Fibroblast of pulmonary artery (primary cell): Measurements from ENCODE around the gene USP24.
"Not testable (repeated sequence)": the region's sequence is repeated elsewhere in the genome, so short reads cannot be mapped to it uniquely, and the experiment has no call there.

Experiments
- DNase-seq: peaks from one replicate; pipeline ENCODE4 v3.0.0-alpha.2; 2010; ENCODE audit warnings: low read depth
- H3K4me3 ChIP-seq: replicated peaks from 2 replicates; pipeline ENCODE4 v1.5.1; 2011; ENCODE audit warnings: low read depth, mild to moderate bottlenecking, control low read depth, low read length, moderate library complexity
- TF ChIP-seq, protein P1 (sequence below): IDR thresholded peaks from 2 replicates; pipeline ENCODE4 v1.5.1; 2011; ENCODE audit warnings: mild to moderate bottlenecking, control low read depth, low read length, inconsistent platforms; ENCODE audit errors: missing control alignments

The USP24 gene

GRCh38 chr1:55232448-55233144 is 17.4 kb upstream of the USP24 start:
- no peak for DNase-seq
- TF ChIP-seq, protein P1, sequence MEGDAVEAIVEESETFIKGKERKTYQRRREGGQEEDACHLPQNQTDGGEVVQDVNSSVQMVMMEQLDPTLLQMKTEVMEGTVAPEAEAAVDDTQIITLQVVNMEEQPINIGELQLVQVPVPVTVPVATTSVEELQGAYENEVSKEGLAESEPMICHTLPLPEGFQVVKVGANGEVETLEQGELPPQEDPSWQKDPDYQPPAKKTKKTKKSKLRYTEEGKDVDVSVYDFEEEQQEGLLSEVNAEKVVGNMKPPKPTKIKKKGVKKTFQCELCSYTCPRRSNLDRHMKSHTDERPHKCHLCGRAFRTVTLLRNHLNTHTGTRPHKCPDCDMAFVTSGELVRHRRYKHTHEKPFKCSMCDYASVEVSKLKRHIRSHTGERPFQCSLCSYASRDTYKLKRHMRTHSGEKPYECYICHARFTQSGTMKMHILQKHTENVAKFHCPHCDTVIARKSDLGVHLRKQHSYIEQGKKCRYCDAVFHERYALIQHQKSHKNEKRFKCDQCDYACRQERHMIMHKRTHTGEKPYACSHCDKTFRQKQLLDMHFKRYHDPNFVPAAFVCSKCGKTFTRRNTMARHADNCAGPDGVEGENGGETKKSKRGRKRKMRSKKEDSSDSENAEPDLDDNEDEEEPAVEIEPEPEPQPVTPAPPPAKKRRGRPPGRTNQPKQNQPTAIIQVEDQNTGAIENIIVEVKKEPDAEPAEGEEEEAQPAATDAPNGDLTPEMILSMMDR = no peak
- H3K4me3 ChIP-seq = no peak overlapping the region

GRCh38 chr1:55231745-55232144 is 16.6 kb upstream of the USP24 start:
- no peak for DNase-seq
- TF ChIP-seq, protein P1 = no peak
- no peak overlapping the region for H3K4me3 ChIP-seq

GRCh38 chr1:55230659-55231058 is 15.5 kb upstream of the USP24 start:
- DNase-seq = no peak
- H3K4me3 ChIP-seq = no peak overlapping the region
- TF ChIP-seq, protein P1 = no peak

- DNase-seq, H3K4me3 ChIP-seq: not testable (repeated sequence)
Measured at GRCh38 chr1:55229726-55230125, 14.6 kb upstream of the USP24 start.

- DNase-seq = no peak
Measured at GRCh38 chr1:55225228-55225627, 10.1 kb upstream of the USP24 start.

GRCh38 chr1:55224729-55225128 is 9.6 kb upstream of the USP24 start:
- TF ChIP-seq, protein P1 = no peak
- no peak for DNase-seq
- no peak overlapping the region for H3K4me3 ChIP-seq

More at GRCh38 chr1:55225228-55225627, 10.1 kb upstream of the USP24 start:
- TF ChIP-seq, protein P1 = no peak
- H3K4me3 ChIP-seq = no peak overlapping the region

DNA sequence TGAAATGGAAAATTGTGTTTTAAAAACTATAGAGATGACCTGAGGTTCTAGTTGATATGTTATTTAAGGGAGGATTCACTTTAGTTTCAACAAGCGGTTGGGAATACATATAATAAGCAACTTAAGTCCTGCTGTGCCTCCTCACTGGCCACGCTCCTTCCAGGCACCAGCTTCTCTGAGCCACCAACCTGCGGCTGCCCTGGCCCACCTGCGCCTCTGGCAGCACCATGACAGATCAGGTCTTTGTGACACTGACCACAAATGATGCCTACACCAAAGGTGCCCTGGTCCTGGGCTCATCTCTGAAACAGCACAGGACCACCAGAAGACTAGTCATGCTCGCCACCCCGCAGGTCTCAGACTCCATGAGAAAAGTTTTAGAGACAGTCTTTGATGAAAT is 7.0 kb upstream of the USP24 start:
- no peak for DNase-seq
- H3K4me3 ChIP-seq = no peak overlapping the region
- TF ChIP-seq, protein P1 = no peak
